ENCODE data around the gene CELSR1. TPM values are rescaled to one million over a fixed set of nuclear protein-coding genes. Genes with fewer than 3 reads are reported as not detected.

The CELSR1 gene
- total RNA-seq, 1 experiment from 2014 or later = 37.6 TPM

GRCh38 chr22:46556775-46557174 lies 19.4 kb upstream of the CELSR1 start:
- Histone ChIP-seq H3K4me1 (replicated peaks; ENCODE audit: insufficient read depth) (peaks cover 8% of the 10 kb centered on the region), H3K9me2 (ENCODE audit: insufficient read depth) (no peaks in the 10 kb centered on the region), H3K4me2 (no peak overlapping the region), H3K9me3 (ENCODE audit: insufficient read depth, low read depth) (no peaks in the 10 kb centered on the region; the same call in 1 of the 2 replicates), H3K27ac (no peak overlapping the region), H3K27me3 (ENCODE audit: insufficient read depth, low read depth) (no peaks in the 10 kb centered on the region), H2AFZ (no peak overlapping the region), H3F3A (ENCODE audit: insufficient read depth, low read depth) (peaks cover 13% of the 10 kb centered on the region), H3K4me3 (no peak overlapping the region), H3K79me2 (ENCODE audit: low read depth) (no peaks in the 10 kb centered on the region), H3K36me3 (ENCODE audit: low read depth) (no peaks in the 10 kb centered on the region), H4K20me1 (ENCODE audit: insufficient read depth) (no peaks in the 10 kb centered on the region)
- BruUV-seq (replicated peaks) = no TSS peak
- CTCF ChIA-PET = no interaction called here
- no peak for DNase-seq
- TF ChIP-seq, protein P1, sequence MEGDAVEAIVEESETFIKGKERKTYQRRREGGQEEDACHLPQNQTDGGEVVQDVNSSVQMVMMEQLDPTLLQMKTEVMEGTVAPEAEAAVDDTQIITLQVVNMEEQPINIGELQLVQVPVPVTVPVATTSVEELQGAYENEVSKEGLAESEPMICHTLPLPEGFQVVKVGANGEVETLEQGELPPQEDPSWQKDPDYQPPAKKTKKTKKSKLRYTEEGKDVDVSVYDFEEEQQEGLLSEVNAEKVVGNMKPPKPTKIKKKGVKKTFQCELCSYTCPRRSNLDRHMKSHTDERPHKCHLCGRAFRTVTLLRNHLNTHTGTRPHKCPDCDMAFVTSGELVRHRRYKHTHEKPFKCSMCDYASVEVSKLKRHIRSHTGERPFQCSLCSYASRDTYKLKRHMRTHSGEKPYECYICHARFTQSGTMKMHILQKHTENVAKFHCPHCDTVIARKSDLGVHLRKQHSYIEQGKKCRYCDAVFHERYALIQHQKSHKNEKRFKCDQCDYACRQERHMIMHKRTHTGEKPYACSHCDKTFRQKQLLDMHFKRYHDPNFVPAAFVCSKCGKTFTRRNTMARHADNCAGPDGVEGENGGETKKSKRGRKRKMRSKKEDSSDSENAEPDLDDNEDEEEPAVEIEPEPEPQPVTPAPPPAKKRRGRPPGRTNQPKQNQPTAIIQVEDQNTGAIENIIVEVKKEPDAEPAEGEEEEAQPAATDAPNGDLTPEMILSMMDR (conservative IDR thresholded peaks at IDR 0.05) = no peak
- TF ChIP-seq EZH2 (IDR thresholded peaks at IDR 0.05; ENCODE audit: low read depth) = no peak
- intact Hi-C loops (cut with micrococcal nuclease; ENCODE audit: unreplicated experiment) = no loop called here
- POLR2A ChIA-PET (ENCODE audit: unreplicated experiment) = no interaction called here

- H3K4me1 ChIP-seq (replicated peaks; ENCODE audit: insufficient read depth) = peaks cover 11% of the 10 kb centered on the region
- POLR2A ChIA-PET (ENCODE audit: unreplicated experiment) = no interaction called here
- H3K27me3 ChIP-seq (ENCODE audit: insufficient read depth, low read depth) = no peaks in the 10 kb centered on the region
- TF ChIP-seq EZH2 (IDR thresholded peaks at IDR 0.05; ENCODE audit: low read depth) = no peak
- TF ChIP-seq, protein P1 (conservative IDR thresholded peaks at IDR 0.05) = no peak
- peaks cover 12% of the 10 kb centered on the region for H3F3A ChIP-seq (ENCODE audit: insufficient read depth, low read depth)
- H3K9me2 ChIP-seq (ENCODE audit: insufficient read depth) = no peaks in the 10 kb centered on the region
- CTCF ChIA-PET = no interaction called here
- no peaks in the 10 kb centered on the region for H3K36me3 ChIP-seq (ENCODE audit: low read depth)
- no peak overlapping the region for H3K4me2 ChIP-seq
- intact Hi-C loops (cut with micrococcal nuclease; ENCODE audit: unreplicated experiment) = no loop called here
- no peak for DNase-seq
- BruUV-seq (replicated peaks) = no TSS peak
- no peaks in the 10 kb centered on the region for H4K20me1 ChIP-seq (ENCODE audit: insufficient read depth)
- H3K27ac ChIP-seq = no peak overlapping the region
- no peak overlapping the region for H3K4me3 ChIP-seq
- H3K79me2 ChIP-seq (ENCODE audit: low read depth) = no peaks in the 10 kb centered on the region
- no peak overlapping the region for H2AFZ ChIP-seq
- H3K9me3 ChIP-seq (ENCODE audit: insufficient read depth, low read depth) = no peaks in the 10 kb centered on the region; the same call in 1 of the 2 replicates
Observed at GRCh38 chr22:46553189-46553588, 15.8 kb upstream of the CELSR1 start.

DNA sequence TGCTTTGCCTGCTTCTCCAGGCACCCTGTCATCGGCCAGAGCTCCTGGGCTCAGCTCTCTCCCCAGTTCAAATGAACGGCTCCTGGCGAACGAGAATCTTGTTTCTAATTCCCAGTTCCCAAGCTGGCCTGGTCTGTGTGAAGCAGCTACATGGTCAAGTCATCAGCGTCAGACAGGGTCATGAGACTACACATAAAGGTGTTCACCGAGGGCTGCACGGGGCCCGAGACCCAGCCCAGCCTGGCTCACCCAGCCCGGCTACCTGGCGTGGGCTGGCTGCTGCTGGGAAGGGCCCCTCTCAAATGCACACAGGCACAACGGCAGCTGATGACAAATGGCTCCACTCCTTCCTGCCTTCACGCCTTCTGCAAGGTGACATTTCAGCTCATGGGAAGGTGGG lies 14.6 kb upstream of the CELSR1 start:
- BruUV-seq (replicated peaks) = no TSS peak
- TF ChIP-seq EZH2 (IDR thresholded peaks at IDR 0.05; ENCODE audit: low read depth) = no peak
- TF ChIP-seq, protein P1 (conservative IDR thresholded peaks at IDR 0.05) = no peak
- H3K9me2 ChIP-seq (ENCODE audit: insufficient read depth) = no peaks in the 10 kb centered on the region

More for the DNA sequence above, 14.6 kb upstream of the CELSR1 start:
- no peak overlapping the region for H3K4me3 ChIP-seq
- H3K9me3 ChIP-seq (ENCODE audit: insufficient read depth, low read depth) = no peaks in the 10 kb centered on the region; the same call in 1 of the 2 replicates
- no peaks in the 10 kb centered on the region for H3K79me2 ChIP-seq (ENCODE audit: low read depth)
- no peak overlapping the region for H2AFZ ChIP-seq
- H3K27me3 ChIP-seq (ENCODE audit: insufficient read depth, low read depth) = no peaks in the 10 kb centered on the region
- POLR2A ChIA-PET (ENCODE audit: unreplicated experiment) = no interaction called here
- CTCF ChIA-PET = no interaction called here
- H4K20me1 ChIP-seq (ENCODE audit: insufficient read depth) = no peaks in the 10 kb centered on the region
- no peaks in the 10 kb centered on the region for H3K36me3 ChIP-seq (ENCODE audit: low read depth)
- H3K27ac ChIP-seq = no peak overlapping the region
- H3F3A ChIP-seq (ENCODE audit: insufficient read depth, low read depth) = peaks cover 24% of the 10 kb centered on the region
- peaks cover 23% of the 10 kb centered on the region for H3K4me1 ChIP-seq (replicated peaks; ENCODE audit: insufficient read depth)
- DNase-seq = no peak
- intact Hi-C loops (cut with micrococcal nuclease; ENCODE audit: unreplicated experiment) = no loop called here
- no peak overlapping the region for H3K4me2 ChIP-seq
